Adipose tissue (tissue), 3 donors: ENCODE results near the gene ARMC6. TPM values are rescaled to one million over a fixed set of nuclear protein-coding genes. Genes with fewer than 3 reads are reported as not detected.

Experiments
- H3K27ac ChIP-seq: one replicate; pipeline ENCODE4 v1.5.1; 2013; ENCODE audit warnings: low read depth, low read length
- WGBS, 3 donors: extraction: QIAGEN DNeasy Blood & Tissue Kit; methylation state at CpG; one replicate each; pipeline ENCODE4 v1.1.7; 2013; 5-methylcytosine and 5-hydroxymethylcytosine counted together
- polyA plus RNA-seq, 3 donors: library from polyadenylated mRNA; stranded (reverse); fragments of 200-250 nt; gene quantifications; one replicate each; pipeline ENCODE4 v1.2.3, GENCODE V29; 2013
- donor health status: healthy with polysubstance abuse.
- donor health status: Bipolar disorder and iron deficiency.
- donor health status: healthy.

The ARMC6 gene
- polyA plus RNA-seq, 3 donors = 8.7 to 19.9 (median 15.6) TPM

DNA sequence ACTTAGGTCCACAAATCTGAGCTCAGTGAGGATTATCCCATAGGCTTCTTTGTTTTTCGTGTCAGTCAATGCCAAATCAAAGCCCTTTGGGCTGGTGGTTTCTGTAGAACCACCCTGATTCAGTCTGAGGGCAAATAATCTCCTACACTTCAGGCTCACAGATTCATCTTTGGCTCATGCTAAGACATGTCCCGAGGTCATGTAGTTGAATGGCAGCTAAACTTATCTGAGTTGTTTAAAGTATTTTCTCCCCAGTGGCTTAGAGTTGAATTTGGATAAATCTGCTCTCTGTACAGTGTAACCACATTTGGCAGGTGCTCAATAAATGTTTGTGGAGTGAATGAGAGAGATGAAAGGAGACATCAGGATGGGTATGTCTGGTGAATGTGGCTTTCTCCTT is 17.3 kb downstream of the ARMC6 start:
- 89 to 94% (median 91%) methylated on average over 2 of the region's 2 CpGs for WGBS, 3 donors
- H3K27ac ChIP-seq = no peak overlapping the region

DNA sequence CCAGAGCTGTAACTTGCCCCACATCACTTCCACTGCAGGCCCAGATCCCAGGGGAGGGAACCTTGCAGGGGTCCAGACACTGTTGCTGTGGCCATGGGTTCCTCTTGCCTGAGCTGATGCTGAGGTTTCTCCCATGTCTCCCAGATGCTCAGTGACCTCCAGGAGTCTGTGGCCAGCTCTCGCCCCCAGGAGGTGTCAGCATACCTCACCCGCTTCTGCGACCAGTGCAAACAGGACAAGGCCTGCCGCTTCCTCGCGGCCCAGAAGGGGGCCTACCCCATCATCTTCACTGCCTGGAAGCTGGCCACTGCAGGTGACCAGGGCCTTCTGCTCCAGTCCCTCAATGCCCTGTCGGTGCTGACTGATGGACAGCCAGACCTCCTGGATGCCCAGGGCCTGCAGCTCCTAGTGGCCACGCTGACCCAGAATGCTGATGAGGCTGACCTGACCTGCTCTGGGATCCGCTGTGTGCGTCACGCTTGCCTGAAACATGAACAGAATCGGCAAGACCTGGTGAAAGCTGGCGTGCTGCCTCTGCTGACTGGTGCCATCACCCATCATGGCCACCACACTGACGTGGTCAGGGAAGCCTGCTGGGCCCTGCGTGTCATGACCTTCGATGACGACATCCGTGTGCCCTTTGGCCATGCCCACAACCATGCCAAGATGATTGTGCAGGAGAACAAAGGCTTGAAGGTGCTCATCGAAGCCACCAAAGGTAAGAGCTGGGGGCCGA is 18.2 kb downstream of the ARMC6 start:
- WGBS, 3 donors = 92 to 93% (median 92%) methylated on average over 20 of the region's 20 CpGs
- H3K27ac ChIP-seq = no peak overlapping the region

DNA sequence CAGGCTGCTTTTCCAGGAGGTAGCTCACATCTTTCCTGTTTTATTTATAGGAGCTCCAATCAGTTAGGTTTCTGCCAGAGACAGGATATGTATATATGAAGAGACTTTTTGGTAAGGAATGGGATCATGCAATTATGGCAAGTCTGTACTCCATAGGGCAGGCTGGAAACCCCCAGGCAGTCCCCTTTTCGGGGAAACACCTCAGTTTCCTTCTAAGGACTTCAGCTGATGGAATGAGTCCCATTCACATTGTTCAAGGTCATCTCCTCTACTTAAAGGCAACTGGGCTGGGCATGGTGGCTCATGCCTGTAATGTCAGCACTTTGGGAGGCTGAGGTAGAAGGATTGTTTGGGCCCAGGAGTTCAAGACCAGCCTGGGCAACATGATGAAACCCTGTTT is 19.5 kb downstream of the ARMC6 start:
- H3K27ac ChIP-seq = no peak overlapping the region
- WGBS, 3 donors = 43 to 94% (median 87%) methylated on average over 1 of the region's 1 CpG

DNA sequence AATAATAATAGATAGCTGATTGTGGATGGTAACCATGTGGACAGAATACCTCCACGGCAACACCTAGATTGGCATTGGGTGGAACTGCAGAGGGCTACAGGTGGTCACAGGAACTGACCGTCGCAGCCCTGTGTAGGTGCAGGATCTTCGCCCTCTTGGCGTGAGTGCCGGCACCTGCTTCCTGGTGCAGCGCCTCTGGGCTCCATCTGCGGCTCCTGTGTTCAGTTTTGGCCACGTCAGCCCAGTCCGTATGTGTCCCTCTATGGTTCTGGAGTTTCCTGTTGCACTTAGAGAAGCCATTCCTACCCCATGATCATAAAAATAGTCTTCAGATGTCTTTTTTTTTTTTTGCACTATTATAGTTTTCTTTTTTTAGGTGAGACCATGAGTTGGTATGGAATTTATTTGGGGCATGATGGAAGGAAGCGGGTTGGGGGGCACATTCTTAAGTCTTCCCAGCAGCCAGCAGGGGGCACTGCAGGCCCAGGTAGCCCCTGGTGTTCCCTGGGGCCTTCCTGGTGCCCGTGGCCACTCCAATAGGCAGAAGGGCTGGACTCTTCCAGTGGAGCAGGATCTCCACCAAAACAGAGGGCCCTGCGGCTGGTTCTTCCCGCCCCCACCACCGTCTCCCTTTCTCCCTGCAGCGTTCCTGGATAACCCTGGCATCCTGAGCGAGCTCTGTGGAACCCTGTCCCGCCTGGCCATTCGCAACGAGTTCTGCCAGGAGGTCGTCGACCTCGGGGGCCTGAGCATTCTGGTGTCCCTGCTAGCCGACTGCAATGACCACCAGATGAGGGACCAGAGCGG is 20.3 kb downstream of the ARMC6 start:
- 87 to 92% (median 90%) methylated on average over 21 to 25 of the region's 25 CpGs for WGBS, 3 donors

DNA sequence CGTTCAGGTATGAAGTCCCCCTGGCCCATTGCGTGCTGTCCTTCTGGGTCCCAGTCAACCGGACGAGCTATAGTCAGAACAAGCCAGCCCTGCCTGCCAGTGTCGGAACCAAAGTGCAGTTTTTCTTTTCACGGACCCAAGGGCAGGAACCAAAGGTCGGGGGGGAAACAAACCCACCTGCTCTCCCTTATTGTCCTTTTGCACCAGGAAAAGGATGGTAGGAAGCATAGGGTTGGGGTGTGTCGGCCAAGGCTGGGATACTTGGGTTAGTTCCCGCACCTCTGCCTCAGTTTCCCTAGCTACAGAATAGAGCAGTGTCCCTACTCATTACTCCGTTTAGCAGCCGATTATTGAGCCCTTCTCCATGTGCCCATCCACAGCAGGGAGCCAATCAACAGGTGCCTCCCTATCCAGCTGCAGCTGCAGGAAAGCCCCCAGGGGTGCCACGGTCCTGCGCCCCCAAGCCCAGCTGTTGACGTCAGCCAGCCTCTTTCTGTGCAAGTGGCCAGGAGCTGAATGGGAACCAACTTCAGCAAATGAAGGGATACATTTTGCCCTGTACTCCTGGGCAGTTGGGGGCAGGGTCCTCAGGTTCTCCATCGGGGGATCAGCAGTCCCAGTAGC is 21.0 kb downstream of the ARMC6 start:
- WGBS, 3 donors = 91 to 97% (median 93%) methylated on average over 15 of the region's 15 CpGs
- H3K27ac ChIP-seq = no peak overlapping the region

More for the DNA sequence above, 20.3 kb downstream of the ARMC6 start:
- H3K27ac ChIP-seq = no peak overlapping the region

DNA sequence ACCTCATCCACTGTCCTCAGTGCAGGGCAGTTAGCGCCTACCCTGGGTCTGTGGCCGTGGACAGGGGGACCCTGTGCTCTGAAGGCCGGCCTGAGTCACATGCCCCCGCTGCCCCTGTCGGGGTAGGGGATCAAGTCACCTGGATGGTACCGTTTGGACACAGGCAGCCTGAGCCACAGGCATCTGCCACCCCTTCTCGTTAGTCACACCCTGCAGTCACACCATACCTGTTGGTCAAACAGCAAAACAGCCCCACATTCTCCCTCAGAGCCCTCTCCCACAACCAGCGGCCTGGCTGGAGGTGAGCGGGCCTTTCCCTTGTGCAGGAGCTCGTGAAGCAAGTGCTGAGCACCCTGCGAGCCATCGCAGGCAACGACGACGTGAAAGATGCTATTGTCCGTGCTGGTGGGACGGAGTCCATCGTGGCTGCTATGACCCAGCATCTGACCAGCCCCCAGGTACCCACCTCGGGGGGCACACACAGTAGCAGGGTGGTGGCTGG is 21.6 kb downstream of the ARMC6 start:
- WGBS, 3 donors = 92 to 97% (median 95%) methylated on average over 19 of the region's 19 CpGs

DNA sequence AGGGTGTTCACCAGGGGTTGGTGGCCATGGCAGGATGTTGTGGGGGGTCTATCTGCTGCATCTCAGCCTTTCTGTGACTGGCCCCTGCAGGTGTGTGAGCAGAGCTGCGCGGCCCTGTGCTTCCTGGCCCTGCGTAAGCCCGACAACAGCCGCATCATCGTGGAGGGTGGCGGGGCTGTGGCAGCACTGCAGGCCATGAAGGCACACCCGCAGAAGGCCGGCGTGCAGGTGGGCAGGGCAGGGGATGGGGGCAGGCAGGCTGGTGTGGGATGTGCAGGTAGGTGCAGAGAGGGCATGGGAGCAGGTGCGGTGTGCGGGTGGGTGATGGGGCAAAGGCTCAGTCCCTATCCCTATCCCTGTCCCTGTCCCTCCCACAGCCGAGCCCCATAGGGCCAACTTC is 22.3 kb downstream of the ARMC6 start:
- WGBS, 3 donors = 95 to 97% (median 97%) methylated on average over 13 of the region's 13 CpGs
- H3K27ac ChIP-seq = no peak overlapping the region

More for the DNA sequence above, 21.6 kb downstream of the ARMC6 start:
- H3K27ac ChIP-seq = no peak overlapping the region

DNA sequence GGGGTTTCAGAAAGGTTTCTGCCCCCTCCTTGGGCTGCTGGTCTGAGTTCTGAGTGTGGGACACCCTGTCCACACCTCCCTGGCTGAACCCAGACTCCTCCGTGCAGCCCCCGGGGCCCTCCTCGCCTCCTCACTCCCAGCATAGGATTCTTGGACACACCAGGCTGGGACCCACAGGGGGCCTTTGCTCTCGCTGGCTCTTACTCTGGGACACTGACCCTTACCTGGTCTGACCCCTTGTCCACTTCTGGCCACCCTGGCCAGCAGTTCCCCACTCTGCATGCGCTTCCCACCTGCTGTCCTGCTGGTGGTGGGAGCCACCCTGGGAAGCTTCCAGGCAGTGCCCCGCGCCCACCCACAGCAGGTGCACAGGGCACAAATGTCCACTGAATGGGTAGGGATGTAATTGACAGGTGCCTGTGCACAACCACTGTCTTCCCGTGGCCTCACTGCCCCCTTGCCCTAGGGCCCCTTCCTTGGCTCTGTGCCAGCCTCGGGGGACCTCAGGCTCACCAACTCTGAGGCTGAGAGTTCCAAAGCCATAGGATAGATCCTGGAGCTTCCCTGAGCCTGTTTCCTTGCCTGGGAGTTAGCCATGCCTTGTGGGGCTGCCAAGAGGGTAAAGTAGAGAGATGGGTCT is 23.4 kb downstream of the ARMC6 start:
- H3K27ac ChIP-seq = no peak overlapping the region
- 80 to 84% (median 80%) methylated on average over 9 of the region's 9 CpGs for WGBS, 3 donors

DNA sequence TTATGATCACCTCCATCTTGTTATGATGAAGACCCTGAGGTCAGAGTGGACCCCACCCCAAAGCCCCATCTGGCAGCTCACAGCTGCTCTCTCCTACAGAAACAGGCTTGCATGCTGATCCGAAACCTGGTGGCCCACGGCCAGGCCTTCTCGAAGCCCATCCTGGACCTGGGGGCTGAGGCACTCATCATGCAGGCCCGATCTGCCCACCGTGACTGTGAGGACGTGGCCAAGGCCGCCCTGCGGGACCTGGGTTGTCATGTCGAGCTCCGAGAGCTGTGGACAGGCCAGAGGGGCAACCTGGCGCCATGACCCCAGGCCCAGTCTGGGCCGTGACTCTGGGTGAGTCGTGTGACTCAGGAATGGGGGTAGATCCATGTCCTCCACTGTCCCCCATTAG is 23.9 kb downstream of the ARMC6 start:
- no peak overlapping the region for H3K27ac ChIP-seq
- 89 to 93% (median 92%) methylated on average over 13 of the region's 13 CpGs for WGBS, 3 donors

DNA sequence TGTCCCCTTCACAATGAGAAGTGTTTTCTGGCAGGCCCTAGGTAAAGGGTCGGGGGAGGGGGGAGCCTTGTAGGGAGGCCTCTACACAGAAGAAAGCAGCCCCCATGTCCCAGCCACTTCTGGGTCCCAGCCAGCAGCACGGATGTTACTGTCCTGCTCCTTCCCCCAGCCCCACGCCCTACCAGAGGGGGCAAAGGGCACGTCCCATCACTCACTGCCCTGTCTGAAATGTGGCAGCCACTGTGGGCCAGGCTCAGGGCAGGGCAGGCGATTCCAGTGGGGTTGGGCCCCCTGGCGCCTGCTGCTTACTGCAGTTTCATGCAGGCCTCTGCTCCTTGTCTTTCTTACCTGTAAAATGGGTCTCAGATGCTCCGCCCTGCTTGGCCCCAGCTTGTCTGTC is 24.3 kb downstream of the ARMC6 start:
- WGBS, 3 donors = 77 to 90% (median 88%) methylated on average over 6 to 7 of the region's 7 CpGs
- H3K27ac ChIP-seq = no peak overlapping the region

DNA sequence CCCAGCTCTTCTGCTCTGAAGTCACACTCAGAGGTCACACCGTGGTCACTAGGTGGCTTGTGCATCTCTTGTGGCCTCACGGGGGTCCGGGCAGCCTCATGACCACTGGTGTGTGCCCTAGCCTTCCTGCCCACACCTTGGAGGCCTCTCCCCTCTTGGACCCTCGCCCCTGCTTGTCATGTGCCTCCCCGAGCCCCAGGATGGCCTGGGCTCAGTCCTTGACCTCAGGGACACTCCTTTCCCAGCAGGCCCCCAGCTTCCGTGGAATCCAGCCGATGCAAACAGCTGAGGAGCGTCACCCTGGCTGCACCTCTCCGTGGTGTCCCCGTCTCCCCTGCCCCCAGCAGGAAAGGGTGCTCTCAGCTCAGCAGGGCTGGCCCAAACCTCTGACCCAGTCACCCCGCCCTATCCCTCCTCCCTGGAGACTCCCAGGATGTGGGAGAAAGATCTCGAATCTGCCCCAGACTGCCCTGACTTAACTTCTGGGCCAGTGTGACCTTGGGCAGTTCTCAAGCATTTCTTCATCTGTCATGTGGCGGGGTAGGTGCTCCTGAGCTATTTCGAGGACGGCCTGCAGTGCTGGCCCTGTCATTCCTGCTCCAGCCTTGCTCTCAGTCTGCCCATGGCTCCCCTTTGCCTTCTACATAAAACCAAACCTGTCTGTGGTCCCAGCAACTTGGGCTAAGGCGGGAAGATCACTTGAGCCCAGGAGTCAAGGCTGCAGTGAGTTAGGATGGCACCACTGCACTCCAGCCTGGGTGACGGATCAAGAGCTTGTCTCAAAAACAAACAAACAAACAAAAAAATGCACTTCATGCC is 25.8 kb downstream of the ARMC6 start:
- 77 to 81% (median 79%) methylated on average over 17 of the region's 17 CpGs for WGBS, 3 donors
- H3K27ac ChIP-seq = no peak overlapping the region

DNA sequence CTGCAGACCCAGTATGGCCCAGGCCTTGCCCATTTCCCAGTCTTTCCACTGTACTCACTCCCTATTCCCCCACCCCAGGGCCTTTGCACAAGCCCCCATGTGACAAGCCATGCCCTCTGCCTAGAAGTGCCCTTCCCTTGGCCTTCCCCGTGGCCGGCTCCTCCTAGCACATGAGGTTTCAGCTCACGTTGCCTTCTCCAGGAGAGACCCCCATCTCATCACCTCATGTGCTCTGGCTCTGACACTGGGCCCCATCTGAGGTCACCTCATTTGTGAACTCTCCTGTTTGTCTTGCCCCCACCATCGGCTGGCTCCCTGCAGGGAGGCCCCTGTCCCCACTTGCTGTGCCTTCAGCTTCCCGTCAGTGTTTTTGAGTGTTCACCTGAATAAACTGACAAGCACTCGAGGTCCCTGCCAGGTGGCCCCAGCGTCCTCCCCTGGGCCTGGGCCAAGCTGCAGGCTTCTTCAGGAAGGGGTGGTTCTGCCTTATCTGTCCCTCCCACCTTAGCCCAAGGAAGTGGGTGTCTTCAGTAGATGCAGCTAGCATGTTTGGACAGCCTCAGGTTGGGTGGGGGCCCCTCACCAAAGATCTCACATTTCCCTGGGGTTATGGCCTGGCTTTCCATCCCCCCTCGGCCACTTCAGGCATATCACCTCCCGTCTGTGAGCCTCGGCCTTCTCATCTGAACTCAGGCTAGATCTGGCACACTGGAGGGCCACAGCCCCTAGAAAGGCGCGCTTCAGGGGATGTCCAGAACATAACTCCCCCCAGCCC is 26.6 kb downstream of the ARMC6 start:
- WGBS, 3 donors = 80 to 87% (median 85%) methylated on average over 12 of the region's 12 CpGs
- no peak overlapping the region for H3K27ac ChIP-seq

DNA sequence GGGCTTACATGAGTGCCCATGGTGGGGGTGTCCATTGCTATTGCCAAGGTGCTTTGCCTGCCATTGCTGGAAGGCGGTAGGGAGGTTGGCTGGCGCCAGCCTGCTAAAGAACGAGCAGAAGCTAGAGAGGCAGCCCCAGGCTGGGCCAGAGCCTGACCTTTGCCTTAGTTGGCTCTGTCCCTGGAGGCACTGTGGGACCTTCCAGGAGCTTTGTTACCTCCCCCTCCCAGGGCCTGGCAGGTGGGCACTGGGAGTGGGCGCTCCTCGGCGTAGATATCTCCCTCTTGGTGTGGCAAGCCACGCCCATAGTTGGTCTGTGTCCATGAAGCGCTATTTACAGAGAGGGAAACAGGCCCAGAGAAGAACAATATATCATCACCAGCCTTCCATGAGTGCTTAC is 28.1 kb downstream of the ARMC6 start:
- 68 to 82% (median 81%) methylated on average over 8 of the region's 8 CpGs for WGBS, 3 donors
- H3K27ac ChIP-seq = no peak overlapping the region

DNA sequence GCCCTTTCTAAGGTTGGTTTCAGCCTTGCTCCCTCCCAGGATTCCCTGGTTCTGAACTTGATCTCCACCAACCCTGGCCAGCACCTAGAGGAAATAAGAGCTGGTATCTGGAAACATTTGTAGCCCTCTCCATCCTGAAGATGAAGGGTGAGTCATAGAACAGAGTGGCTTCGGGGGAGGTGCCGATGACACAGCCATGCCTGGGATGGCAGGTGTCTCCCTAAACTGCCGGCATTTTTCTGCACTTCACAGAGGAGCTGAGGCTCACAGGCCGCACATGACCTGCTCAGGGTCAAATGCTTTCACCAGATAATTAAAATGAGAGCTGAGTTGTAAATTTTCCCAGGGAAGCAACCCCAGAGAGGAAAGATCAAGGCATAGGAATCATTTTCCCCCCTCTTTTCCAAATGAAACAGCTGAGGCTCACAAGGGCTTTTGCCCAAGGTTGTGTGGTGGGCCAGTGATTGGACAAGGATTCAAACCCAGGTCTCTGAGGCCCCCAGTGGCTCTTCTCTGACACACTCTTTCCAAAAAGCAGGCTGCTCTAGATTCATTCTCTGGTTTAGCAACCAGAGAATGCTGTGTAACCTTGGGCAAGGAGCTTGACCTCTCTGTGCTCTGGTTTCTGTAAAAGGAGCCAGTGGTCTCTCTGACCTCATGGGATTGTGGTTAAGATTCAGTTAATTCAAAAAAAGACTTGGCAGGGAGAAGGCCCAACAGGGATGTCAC is 29.2 kb downstream of the ARMC6 start:
- H3K27ac ChIP-seq = no peak overlapping the region
- 83 to 93% (median 87%) methylated on average over 4 of the region's 4 CpGs for WGBS, 3 donors

DNA sequence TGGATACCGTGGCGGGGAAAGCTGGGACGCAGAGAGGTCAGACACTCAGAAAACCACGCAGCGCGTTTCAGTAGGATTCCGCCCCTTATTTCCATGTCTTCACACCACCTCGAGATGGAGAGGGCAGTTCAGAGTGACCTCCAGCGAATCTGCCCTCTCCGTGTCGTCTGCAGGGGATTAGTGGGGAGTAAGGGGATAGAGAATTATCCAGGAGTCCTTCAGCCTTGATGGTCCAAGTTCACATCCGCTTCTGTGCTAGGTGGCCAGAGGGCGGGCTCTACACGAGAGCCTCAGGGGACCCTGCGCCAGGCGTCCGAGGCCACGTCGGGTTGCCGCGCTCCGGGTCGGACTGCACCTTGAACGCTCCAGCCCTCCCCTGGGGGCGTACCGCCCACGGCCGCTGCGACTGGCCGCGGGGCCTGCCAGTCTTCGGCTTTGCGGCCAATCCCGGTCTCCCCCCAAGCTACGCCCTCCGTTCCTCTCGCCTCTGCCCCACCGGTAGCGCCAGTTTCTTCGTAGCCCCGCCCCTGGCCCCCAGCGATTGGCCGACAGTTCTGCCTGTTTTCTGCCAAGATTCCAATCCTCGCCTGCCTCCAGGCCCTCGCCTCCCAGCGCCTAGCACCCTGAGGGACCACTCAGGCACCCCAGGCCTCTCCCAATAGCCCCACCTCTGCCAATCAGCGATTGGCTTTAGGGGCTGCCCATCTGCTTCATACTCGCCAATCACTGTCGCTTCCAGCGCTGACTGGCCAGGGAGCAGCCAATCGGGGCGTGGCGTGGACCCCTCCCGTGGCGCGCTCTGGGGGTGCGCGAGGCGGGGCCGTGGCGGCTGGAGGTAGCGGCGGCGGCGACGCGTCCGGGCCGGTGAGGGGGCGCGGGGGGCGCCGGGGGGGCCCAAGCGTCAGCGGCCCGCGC is 30.0 kb downstream of the ARMC6 start, which contains the start of gene SLC25A42:
Gene SLC25A42 (plus strand): TSS at position 812 of the 915 bp plus-strand sequence. CDS start 32,131 bp downstream, outside the sequence.
- 3% methylated on average over 58 to 77 of the region's 77 CpGs for WGBS, 3 donors
- no peak within 1 kb of the TSS for H3K27ac ChIP-seq
